GM23338 (cell line): ENCODE results near the gene CXCL12. TPM values are rescaled to one million over a fixed set of nuclear protein-coding genes. Genes with fewer than 3 reads are reported as not detected.
A peak's percentile ranks its signal among the peaks of the same experiment; 100 is the strongest.

ENCODE experiments used
- ATAC-seq: fragments of 200-7000 bp; cut with Tn5 transposase; 3 replicates; pipeline ENCODE4 v1.9.1; 2020
- DNase-seq: peaks from one replicate; pipeline ENCODE4 v3.0.0-alpha.2; 2015; ENCODE audit warnings: low spot score
- H2AFZ ChIP-seq: fragments of 200-600 bp; sonication (generic); 2 replicates; pipeline ENCODE4 v1.8.0; 2016; ENCODE audit warnings: antibody characterized with exemption, mild to moderate bottlenecking, moderate library complexity
- H3F3A ChIP-seq: fragments of 200-600 bp; sonication (generic); replicated peaks from 2 replicates; pipeline ENCODE4 v1.8.0; 2017; ENCODE audit warnings: antibody characterized with exemption, mixed run types, low read depth
- H3K27ac ChIP-seq: fragments of 200-600 bp; sonication (generic); 2 replicates; pipeline ENCODE4 v1.6.1; 2016; ENCODE audit warnings: low read depth
- H3K27me3 ChIP-seq: fragments of 200-600 bp; sonication (generic); 2 replicates; pipeline ENCODE4 v1.8.0; 2016; ENCODE audit warnings: mild to moderate bottlenecking, mixed run types, moderate library complexity; ENCODE audit not compliant: insufficient read depth
- H3K36me3 ChIP-seq: fragments of 200-600 bp; sonication (generic); 2 replicates; pipeline ENCODE4 v1.8.0; 2016; ENCODE audit warnings: mild to moderate bottlenecking; ENCODE audit not compliant: insufficient read depth
- H3K4me1 ChIP-seq: fragments of 200-600 bp; sonication (generic); 2 replicates; pipeline ENCODE4 v1.8.0; 2016; ENCODE audit warnings: mild to moderate bottlenecking, moderate library complexity; ENCODE audit not compliant: insufficient read depth
- H3K4me2 ChIP-seq: fragments of 200-600 bp; sonication (generic); 2 replicates; pipeline ENCODE4 v1.7.1; 2017; ENCODE audit warnings: mixed run types
- H3K4me3 ChIP-seq: fragments of 200-600 bp; sonication (generic); 2 replicates; pipeline ENCODE4 v1.6.1; 2016; ENCODE audit warnings: mixed run types
- H3K79me2 ChIP-seq: fragments of 200-600 bp; sonication (generic); replicated peaks from 2 replicates; pipeline ENCODE4 v1.8.0; 2017; ENCODE audit warnings: mild to moderate bottlenecking; ENCODE audit not compliant: insufficient read depth
- H3K9me2 ChIP-seq: fragments of 200-600 bp; sonication (generic); 2 replicates; pipeline ENCODE4 v1.8.0; 2017; ENCODE audit not compliant: insufficient read depth
- H4K20me1 ChIP-seq: fragments of 200-600 bp; sonication (generic); replicated peaks from 2 replicates; pipeline ENCODE4 v1.8.0; 2017; ENCODE audit warnings: mild to moderate bottlenecking; ENCODE audit not compliant: insufficient read depth
- H3K27ac Mint-ChIP-seq: 2 replicates; pipeline ENCODE4 v1.8.0; 2020; ENCODE audit warnings: inconsistent platforms, mild to moderate bottlenecking, moderate library complexity, mixed read lengths
- H3K27me3 Mint-ChIP-seq: 3 replicates; pipeline ENCODE4 v1.8.0; 2022; ENCODE audit warnings: low read depth, mild to moderate bottlenecking, moderate library complexity, mixed read lengths, inconsistent platforms; ENCODE audit not compliant: insufficient read depth, poor library complexity
- H3K36me3 Mint-ChIP-seq: 3 replicates; pipeline ENCODE4 v1.8.0; 2021; ENCODE audit warnings: low read depth, mild to moderate bottlenecking, inconsistent platforms, moderate library complexity, mixed read lengths
- H3K4me1 Mint-ChIP-seq: 3 replicates; pipeline ENCODE4 v1.8.0; 2020; ENCODE audit warnings: mild to moderate bottlenecking, inconsistent platforms, mixed read lengths
- H3K4me3 Mint-ChIP-seq: 3 replicates; pipeline ENCODE4 v1.8.0; 2021; ENCODE audit warnings: moderate library complexity, mild to moderate bottlenecking, inconsistent platforms, mixed read lengths
- H3K9me3 Mint-ChIP-seq: 3 replicates; pipeline ENCODE4 v1.8.0; 2020; ENCODE audit warnings: moderate library complexity, mild to moderate bottlenecking, inconsistent platforms, mixed read lengths
- CTCF ChIP-seq, 2 experiments: fragments of 200-600 bp in 1 of 2; sonication (generic) in 1 of 2; conservative IDR thresholded peaks; 2 replicates each; pipeline versions ENCODE4 v1.5.1 to v1.6.1; 2016 to 2017; ENCODE audit warnings: antibody characterized with exemption in 2 of 2, low read depth in 2 of 2, mild to moderate bottlenecking in 2 of 2, moderate library complexity in 1 of 2
- ETS1 ChIP-seq: IDR thresholded peaks from 2 replicates; pipeline ENCODE4 v1.6.1; 2016; ENCODE audit warnings: antibody characterized with exemption
- EZH2 ChIP-seq: fragments of 200-600 bp; sonication (generic); IDR thresholded peaks from one replicate; pipeline ENCODE4 v1.8.0; 2017; ENCODE audit warnings: antibody characterized with exemption, mild to moderate bottlenecking, low read depth; ENCODE audit not compliant: unreplicated experiment
- EZH2phosphoT487 ChIP-seq: fragments of 200-600 bp; sonication (generic); IDR thresholded peaks from one replicate; pipeline ENCODE4 v1.8.1; 2018; ENCODE audit warnings: antibody characterized with exemption; ENCODE audit not compliant: unreplicated experiment
- NANOG ChIP-seq: IDR thresholded peaks from 2 replicates; pipeline ENCODE4 v1.6.1; 2016; ENCODE audit warnings: antibody characterized with exemption, borderline replicate concordance
- POLR2AphosphoS5 ChIP-seq: IDR thresholded peaks from 2 replicates; pipeline ENCODE4 v1.6.1; 2016; ENCODE audit warnings: antibody characterized with exemption, low read depth
- STAT1 ChIP-seq: IDR thresholded peaks from one replicate; pipeline ENCODE4 v1.6.1; 2016; ENCODE audit warnings: antibody characterized with exemption; ENCODE audit not compliant: unreplicated experiment
- ZNF331 ChIP-seq: fragments of 250-450 bp; sonication (Bioruptor Pico); IDR thresholded peaks from 2 replicates; pipeline ENCODE4 v1.5.0; 2020; ENCODE audit warnings: low read depth, mild to moderate bottlenecking, moderate library complexity
- ZNF462 ChIP-seq: fragments of 250-450 bp; sonication (Bioruptor Pico); IDR thresholded peaks from 2 replicates; pipeline ENCODE4 v1.5.0; 2020; ENCODE audit warnings: mild to moderate bottlenecking, moderate library complexity
- polyA plus RNA-seq: library from polyadenylated mRNA; unstranded; fragments of >200 nt; fragmentation: Nextera tagmentation; extraction: Ambion mirVana; gene quantifications from 2 replicates; pipeline ENCODE4 v1.2.1, GENCODE V29; 2016
- total RNA-seq: library from RNA; depleted of rRNA; stranded (reverse); fragments of >200 nt; shearing (Covaris generic); gene quantifications from 2 replicates; pipeline ENCODE4 v1.2.3, GENCODE V29; 2014

The CXCL12 gene
- total and polyA plus RNA-seq, 2 experiments from 2014 or later: 53.8 to 58.5 TPM

GRCh38 chr10:44377651-44378310 lies 7.1 kb downstream of the CXCL12 start:
- H3K4me3 ChIP-seq: no peak overlapping the region
- H3K4me3 Mint-ChIP-seq: no peak overlapping the region
- no peak overlapping the region for H2AFZ ChIP-seq
- peaks cover 5% of the 10 kb centered on the region; the same call in 1 of the 2 replicates for H3F3A ChIP-seq
- TF ChIP-seq EZH2phosphoT487 (no peak), ZNF331 (CRISPR knock-in tag) (no peak), CTCF (conservative IDR thresholded peaks at IDR 0.05; ENCODE audit: low read depth in 2 of 2) (no peak), EZH2 (no peak), ETS1 (no peak), POLR2AphosphoS5 (no peak), STAT1 (no peak), ZNF462 (CRISPR knock-in tag) (no peak), NANOG (no peak)
- no peaks in the 10 kb centered on the region for H3K9me2 ChIP-seq
- no peaks in the 10 kb centered on the region for H4K20me1 ChIP-seq
- no peaks in the 10 kb centered on the region for H3K27me3 ChIP-seq
- H3K36me3 ChIP-seq: peaks cover 26% of the 10 kb centered on the region
- DNase-seq (no peak), ATAC-seq (no peak)
- H3K27me3 Mint-ChIP-seq: peaks cover 13% of the 10 kb centered on the region
- peak overlapping the region; percentile 75 for H3K27ac Mint-ChIP-seq
- H3K27ac ChIP-seq: no peak overlapping the region
- no peaks in the 10 kb centered on the region for H3K9me3 Mint-ChIP-seq
- peaks cover 34% of the 10 kb centered on the region for H3K4me1 ChIP-seq
- no peak overlapping the region for H3K4me2 ChIP-seq
- H3K79me2 ChIP-seq: peaks cover 54% of the 10 kb centered on the region
- H3K36me3 Mint-ChIP-seq: peaks cover 77% of the 10 kb centered on the region
- H3K4me1 Mint-ChIP-seq: peaks cover 71% of the 10 kb centered on the region
